Stomach smooth muscle (tissue), 2 donors: Measurements from ENCODE around the gene TCF12.

Experiments used
- H3K27ac ChIP-seq: one replicate; pipeline ENCODE4 v1.7.0; 2013; ENCODE audit warnings: mild to moderate bottlenecking, low read length, inconsistent platforms
- H3K27me3 ChIP-seq, 2 donors: one replicate each; pipeline ENCODE4 v1.7.0; 2013; ENCODE audit warnings: low read length in 2 of 2; ENCODE audit not compliant: insufficient read depth in 2 of 2, control insufficient read depth in 1 of 2
- H3K36me3 ChIP-seq, 2 donors: one replicate each; pipeline ENCODE4 v1.7.0; 2013; ENCODE audit warnings: low read length in 2 of 2; ENCODE audit not compliant: control insufficient read depth in 2 of 2, insufficient read depth in 2 of 2
- H3K4me1 ChIP-seq: one replicate; pipeline ENCODE4 v1.7.0; 2013; ENCODE audit warnings: low read length; ENCODE audit not compliant: control insufficient read depth, insufficient read depth
- H3K4me3 ChIP-seq, 2 donors: one replicate each; pipeline ENCODE4 v1.7.0; 2013; ENCODE audit warnings: low read length in 2 of 2
- H3K9ac ChIP-seq, 2 donors: one replicate each; pipeline ENCODE4 v1.7.0; 2013; ENCODE audit warnings: low read length in 2 of 2, mild to moderate bottlenecking in 1 of 2
- H3K9me3 ChIP-seq, 2 donors: one replicate each; pipeline ENCODE4 v1.7.0; 2013; ENCODE audit warnings: low read length in 2 of 2; ENCODE audit not compliant: control insufficient read depth in 2 of 2
- donor health status: healthy.
- donor health status: Pancreatic carcinoma.

The TCF12 gene

DNA sequence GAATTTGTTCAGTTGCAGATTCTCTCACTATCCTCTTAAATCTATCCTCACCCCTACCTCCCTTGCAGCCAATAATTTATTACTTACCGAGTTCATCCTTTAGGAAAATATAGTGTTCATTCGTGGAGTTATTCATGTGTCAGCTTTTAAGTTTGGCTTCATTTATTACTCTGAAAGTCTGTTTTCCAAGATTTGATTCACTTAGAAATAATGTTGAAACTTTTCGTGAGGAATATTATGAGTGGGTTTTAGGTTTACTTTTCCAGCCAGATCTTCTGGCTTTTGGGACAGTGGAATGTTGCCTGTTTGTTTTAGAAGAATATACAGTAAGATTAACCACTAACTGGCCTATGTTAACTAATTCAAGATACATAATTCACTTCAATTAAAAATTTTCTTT lies 296.9 kb downstream of the TCF12 start:
- no peak overlapping the region for H3K27ac ChIP-seq
- H3K4me1 ChIP-seq: peaks cover 4% of the 10 kb centered on the region
- no peak overlapping the region for H3K9ac ChIP-seq
- no peaks in the 10 kb centered on the region for H3K36me3 ChIP-seq
- no peaks in the 10 kb centered on the region for H3K27me3 ChIP-seq
- H3K9me3 ChIP-seq: no peaks in the 10 kb centered on the region
- no peak overlapping the region for H3K4me3 ChIP-seq

DNA sequence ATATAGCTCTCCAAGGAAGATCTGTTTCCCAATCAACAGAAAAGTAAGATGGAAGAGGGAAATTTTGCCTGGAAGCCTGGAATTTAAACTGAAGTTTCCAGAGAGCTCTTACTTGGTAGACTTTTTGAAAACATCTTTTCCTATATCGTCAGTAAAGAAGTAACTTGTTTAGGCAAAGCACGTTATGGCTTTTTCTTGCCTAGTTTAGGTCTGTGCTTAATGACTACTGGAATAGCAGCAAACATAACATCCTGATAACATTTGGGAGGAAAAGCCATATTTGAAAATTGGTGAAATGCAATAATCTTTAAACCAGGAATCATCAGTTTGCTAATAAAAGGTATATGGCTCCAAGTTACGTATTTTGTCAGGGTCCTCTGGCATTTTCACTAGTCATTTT lies 297.4 kb downstream of the TCF12 start:
- no peaks in the 10 kb centered on the region for H3K36me3 ChIP-seq
- H3K27me3 ChIP-seq: no peaks in the 10 kb centered on the region
- H3K27ac ChIP-seq: no peak overlapping the region
- no peaks in the 10 kb centered on the region for H3K9me3 ChIP-seq
- no peak overlapping the region for H3K9ac ChIP-seq
- H3K4me1 ChIP-seq: peaks cover 4% of the 10 kb centered on the region
- no peak overlapping the region for H3K4me3 ChIP-seq

DNA sequence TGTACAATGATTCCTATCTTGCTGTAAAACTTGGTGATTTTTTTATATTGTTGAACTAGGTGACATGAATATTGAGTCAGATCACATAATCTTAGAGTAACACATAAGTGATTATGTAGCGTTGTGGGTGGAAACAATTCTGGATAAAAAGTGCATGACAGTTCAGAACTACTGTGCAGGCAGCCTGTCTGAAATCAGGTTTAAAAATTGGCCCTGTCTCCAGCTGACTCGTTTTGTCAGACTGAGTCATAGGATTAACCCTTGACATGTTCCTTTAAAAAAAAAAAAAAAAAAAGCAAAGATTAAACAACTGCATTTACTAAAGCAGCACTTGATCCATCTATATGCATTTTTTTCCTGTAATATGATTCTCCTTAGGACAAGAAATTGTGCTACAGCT lies 297.8 kb downstream of the TCF12 start:
- no peaks in the 10 kb centered on the region for H3K27me3 ChIP-seq
- H3K36me3 ChIP-seq: no peaks in the 10 kb centered on the region
- H3K4me3 ChIP-seq: no peak overlapping the region
- no peaks in the 10 kb centered on the region for H3K9me3 ChIP-seq
- no peak overlapping the region for H3K27ac ChIP-seq
- H3K4me1 ChIP-seq: peaks cover 4% of the 10 kb centered on the region
- no peak overlapping the region for H3K9ac ChIP-seq

DNA sequence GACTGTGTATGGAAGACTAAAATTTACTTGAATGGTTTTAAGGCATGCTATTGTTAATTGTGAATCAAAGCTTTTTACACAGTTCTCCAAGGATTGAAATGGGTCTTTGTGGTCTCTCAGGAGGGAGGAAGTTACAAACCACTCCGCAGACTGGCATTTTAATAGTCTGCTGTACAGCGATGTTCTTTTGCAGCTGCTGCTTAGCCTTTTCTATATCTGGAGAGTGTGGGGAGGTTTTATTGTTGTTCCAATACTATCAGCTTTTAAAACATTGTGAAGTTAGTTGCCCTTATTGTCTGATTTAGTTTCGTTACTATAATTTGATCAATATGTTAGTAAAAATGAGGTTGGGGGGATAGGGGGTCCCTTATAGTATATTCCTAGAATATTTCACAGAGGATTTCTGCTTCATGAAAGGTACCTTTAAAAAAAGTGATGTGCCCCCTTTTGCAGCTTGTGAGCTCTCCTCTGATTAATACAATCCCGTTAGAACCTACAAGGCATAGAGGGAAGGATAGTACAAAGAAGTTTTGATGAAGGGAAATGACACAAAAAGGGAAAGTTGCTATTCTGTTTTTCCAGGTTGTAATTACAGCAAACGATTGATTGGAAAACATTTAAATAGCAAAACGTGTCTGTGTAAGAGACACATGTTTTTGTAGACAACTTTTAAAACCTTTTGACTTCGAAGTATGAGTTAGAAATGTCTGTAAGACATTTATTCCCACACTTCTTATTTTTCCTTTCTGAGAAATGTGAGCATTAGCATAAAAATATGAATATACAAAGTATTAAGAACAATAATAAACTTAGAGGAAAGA lies 299.5 kb downstream of the TCF12 start:
- Histone ChIP-seq H3K36me3 (no peaks in the 10 kb centered on the region), H3K4me1 (peaks cover 4% of the 10 kb centered on the region), H3K9me3 (no peaks in the 10 kb centered on the region), H3K9ac (no peak overlapping the region), H3K4me3 (no peak overlapping the region), H3K27me3 (no peaks in the 10 kb centered on the region), H3K27ac (no peak overlapping the region)

DNA sequence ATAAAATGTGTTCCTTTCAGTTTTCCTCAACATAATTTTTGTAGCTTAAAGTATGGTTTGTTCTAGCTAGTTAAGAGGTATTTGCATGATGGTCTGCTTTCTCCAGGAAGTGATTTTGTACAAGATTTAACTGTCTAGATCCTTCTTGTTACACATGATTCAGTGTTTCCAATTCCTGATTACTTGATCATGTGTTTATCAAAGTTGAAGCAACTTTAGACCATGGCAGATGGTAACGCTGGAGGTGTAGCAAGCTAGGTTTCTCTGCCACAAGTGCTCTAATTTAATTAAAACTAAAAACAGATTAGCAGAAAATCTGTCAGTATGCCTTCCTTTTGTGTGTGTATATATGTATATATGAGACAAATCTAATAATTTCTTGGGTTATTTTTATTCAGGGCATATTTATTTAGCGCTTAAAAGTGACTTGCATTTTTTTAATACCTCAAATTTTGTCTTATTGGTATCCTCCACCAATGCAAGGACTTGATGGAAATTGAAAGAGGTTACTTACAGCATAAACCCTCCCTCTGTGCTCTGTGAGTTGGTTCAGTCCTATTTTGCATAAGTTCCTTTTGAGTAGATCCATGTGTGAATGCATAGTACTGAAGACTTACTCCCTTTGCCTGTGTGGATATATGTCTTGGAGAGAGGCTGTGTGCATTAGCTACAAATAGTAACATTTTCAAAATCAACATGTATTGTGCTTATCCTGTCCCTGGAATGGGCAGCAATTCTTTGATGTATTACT lies 300.6 kb downstream of the TCF12 start:
- no peaks in the 10 kb centered on the region for H3K27me3 ChIP-seq
- no peaks in the 10 kb centered on the region for H3K36me3 ChIP-seq
- peak overlapping the region in 1 of 2 donors; percentile 57 for H3K4me3 ChIP-seq
- no peak overlapping the region for H3K9ac ChIP-seq
- peaks cover 4% of the 10 kb centered on the region for H3K4me1 ChIP-seq
- no peaks in the 10 kb centered on the region for H3K9me3 ChIP-seq
- H3K27ac ChIP-seq: no peak overlapping the region

DNA sequence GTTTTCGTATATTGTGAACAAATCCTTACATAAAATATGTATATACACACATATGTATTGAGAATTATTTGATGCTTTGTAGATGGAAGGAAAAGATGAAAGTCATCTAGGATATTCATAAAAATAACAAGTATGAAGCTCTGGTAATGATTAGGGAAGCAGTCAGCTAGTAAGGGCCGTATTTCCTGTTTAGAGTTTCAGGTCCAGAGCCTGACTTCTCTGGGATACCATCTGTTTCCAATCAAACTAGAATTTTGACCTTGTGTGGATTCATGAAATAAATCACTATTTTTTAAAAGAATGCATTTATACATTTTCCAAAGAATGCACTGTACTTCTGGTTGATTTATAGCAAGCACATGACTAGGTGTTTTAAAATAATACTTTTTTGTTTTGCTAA lies 301.8 kb downstream of the TCF12 start:
- no peak overlapping the region for H3K9ac ChIP-seq

DNA sequence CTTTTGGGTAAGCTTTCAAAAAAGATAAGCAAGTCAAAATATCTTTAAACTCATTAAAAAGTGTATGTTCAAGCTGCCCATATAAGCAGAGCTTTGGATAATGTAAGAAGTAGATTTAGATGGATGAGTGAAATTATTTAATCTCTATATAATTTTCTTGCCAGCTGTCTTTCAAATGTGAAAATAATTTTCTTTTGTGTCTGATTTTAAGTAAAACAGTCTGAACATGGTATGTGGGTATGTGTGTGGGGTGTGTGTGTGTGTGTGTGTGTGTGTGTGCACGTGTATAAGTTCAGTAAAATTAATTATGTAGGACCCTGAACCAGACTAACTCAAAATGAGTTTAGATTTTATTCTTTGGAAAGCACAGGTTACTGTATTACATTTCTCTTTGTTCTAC lies 302.7 kb downstream of the TCF12 start:
- H3K27me3 ChIP-seq: no peaks in the 10 kb centered on the region
- peak overlapping the region in 1 of 2 donors; percentile 24 for H3K9ac ChIP-seq
- H3K36me3 ChIP-seq: no peaks in the 10 kb centered on the region
- no peaks in the 10 kb centered on the region for H3K9me3 ChIP-seq
- H3K4me1 ChIP-seq: peaks cover 4% of the 10 kb centered on the region
- H3K27ac ChIP-seq: no peak overlapping the region
- H3K4me3 ChIP-seq: peak overlapping the region; percentile 9 to 16

More for the DNA sequence above, 301.8 kb downstream of the TCF12 start:
- Histone ChIP-seq H3K27me3 (no peaks in the 10 kb centered on the region), H3K9me3 (no peaks in the 10 kb centered on the region), H3K27ac (no peak overlapping the region), H3K4me3 (no peak overlapping the region), H3K4me1 (peaks cover 4% of the 10 kb centered on the region), H3K36me3 (no peaks in the 10 kb centered on the region)

DNA sequence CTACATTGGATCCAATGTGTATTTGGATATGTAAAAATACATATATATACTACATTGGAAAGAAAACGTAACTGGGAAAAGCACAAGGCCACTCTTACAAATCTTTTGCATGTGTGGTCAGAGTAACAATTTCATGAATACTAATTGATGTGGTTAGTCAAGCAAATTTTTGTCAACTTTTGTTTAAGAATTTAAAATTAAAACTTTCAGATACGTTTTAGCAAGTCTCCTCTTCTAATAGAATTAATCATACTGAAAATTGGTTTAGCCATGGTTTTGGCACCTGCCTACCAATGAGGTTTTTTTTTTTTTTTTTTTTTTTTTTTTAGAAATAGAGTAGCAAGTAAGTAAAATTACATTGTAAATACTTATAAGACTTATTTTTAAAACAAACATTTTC lies 304.9 kb downstream of the TCF12 start:
- Histone ChIP-seq H3K9me3 (no peaks in the 10 kb centered on the region), H3K4me1 (peaks cover 4% of the 10 kb centered on the region), H3K27ac (no peak overlapping the region), H3K36me3 (no peaks in the 10 kb centered on the region), H3K9ac (no peak overlapping the region), H3K4me3 (no peak overlapping the region), H3K27me3 (no peaks in the 10 kb centered on the region)

DNA sequence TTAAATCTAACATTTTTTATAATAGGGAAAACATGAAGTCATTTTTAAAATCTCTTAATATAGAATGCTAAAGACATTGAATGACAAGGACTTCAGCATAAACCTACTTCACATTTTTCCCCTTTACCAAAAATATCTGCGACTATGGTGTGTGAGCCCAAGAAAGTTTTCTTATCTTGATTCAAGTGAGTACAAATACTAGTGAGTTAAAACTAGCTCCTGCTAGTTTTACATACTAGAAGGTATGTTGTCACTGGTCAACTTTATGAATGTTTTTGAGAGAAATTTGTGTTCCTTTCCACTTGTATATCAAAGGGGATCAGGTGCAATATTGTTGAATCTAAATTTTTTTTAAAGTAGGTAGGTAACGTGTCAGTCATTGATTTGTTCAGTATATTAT lies 305.4 kb downstream of the TCF12 start:
- no peaks in the 10 kb centered on the region for H3K27me3 ChIP-seq
- no peak overlapping the region for H3K4me3 ChIP-seq
- H3K9ac ChIP-seq: no peak overlapping the region
- no peaks in the 10 kb centered on the region for H3K9me3 ChIP-seq
- H3K4me1 ChIP-seq: peaks cover 3% of the 10 kb centered on the region
- H3K36me3 ChIP-seq: no peaks in the 10 kb centered on the region
- H3K27ac ChIP-seq: no peak overlapping the region

DNA sequence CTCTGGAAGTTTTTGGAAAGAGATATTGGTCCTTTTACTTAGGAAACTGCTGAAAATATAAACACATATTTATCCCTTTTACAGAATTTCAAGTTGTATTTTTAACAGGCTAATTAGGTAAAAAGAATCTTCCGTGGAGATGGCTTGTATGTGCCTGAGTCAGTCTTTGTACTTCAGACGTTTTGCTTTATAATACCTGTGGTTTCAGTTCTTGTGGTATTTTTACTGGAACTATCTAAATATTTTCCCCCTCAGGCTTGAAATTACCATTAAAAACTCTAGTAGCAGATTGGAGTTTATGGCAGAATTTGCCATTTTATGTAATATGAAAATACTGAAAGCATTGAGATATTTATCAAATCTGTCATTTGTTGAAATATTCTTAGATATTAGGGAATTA lies 306.2 kb downstream of the TCF12 start:
- H3K36me3 ChIP-seq: no peaks in the 10 kb centered on the region
- H3K27me3 ChIP-seq: no peaks in the 10 kb centered on the region
- H3K4me1 ChIP-seq: no peaks in the 10 kb centered on the region
- no peak overlapping the region for H3K4me3 ChIP-seq
- H3K27ac ChIP-seq: no peak overlapping the region
- H3K9ac ChIP-seq: no peak overlapping the region
- H3K9me3 ChIP-seq: no peaks in the 10 kb centered on the region

DNA sequence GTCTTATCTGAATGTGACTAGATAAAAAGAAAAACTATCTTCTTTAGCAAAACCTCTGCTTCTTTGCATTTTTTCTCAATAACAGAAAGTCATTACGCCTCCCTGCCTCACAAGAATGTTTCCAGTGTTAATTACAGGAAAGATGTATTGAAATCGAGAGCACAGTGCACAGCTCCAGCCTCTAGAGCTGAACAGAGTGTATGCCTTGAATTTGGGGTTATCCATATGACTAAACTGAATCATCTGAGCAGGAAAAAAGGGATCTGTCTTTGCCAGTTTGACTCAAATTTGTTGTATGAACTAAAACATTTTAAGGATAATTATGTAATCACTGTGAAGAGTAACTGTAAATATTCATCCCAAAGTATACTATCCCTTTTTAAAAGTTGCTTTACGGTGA lies 308.7 kb downstream of the TCF12 start:
- Histone ChIP-seq H3K9ac (no peak overlapping the region), H3K27ac (no peak overlapping the region)

More for the DNA sequence above, 308.7 kb downstream of the TCF12 start:
- H3K36me3 ChIP-seq: peaks cover under 1% of the 10 kb centered on the region in 2 donors
- no peaks in the 10 kb centered on the region for H3K4me1 ChIP-seq
- H3K9me3 ChIP-seq: no peaks in the 10 kb centered on the region
- no peaks in the 10 kb centered on the region for H3K27me3 ChIP-seq
- no peak overlapping the region for H3K4me3 ChIP-seq
